ENCODE results near the gene KLHL33. TPM values are rescaled to one million over a fixed set of nuclear protein-coding genes. Genes with fewer than 3 reads are reported as not detected.

The KLHL33 gene
- total RNA-seq, 1 donor from 2014 or later, result 0.05 TPM

- Mint-ChIP-seq H3K4me1 (ENCODE audit: low read depth) (peaks cover 8% of the 10 kb centered on the region), H3K27me3 (no peaks in the 10 kb centered on the region), H3K36me3 (ENCODE audit: insufficient read depth) (peaks cover 35% of the 10 kb centered on the region), H3K9me3 (ENCODE audit: low read depth) (no peaks in the 10 kb centered on the region), H3K4me3 (ENCODE audit: low read depth) (no peak overlapping the region), H3K27ac (no peak overlapping the region)
- no peak for DNase-seq (ENCODE audit: low spot score, unreplicated experiment)
- TF ChIP-seq, protein P1, sequence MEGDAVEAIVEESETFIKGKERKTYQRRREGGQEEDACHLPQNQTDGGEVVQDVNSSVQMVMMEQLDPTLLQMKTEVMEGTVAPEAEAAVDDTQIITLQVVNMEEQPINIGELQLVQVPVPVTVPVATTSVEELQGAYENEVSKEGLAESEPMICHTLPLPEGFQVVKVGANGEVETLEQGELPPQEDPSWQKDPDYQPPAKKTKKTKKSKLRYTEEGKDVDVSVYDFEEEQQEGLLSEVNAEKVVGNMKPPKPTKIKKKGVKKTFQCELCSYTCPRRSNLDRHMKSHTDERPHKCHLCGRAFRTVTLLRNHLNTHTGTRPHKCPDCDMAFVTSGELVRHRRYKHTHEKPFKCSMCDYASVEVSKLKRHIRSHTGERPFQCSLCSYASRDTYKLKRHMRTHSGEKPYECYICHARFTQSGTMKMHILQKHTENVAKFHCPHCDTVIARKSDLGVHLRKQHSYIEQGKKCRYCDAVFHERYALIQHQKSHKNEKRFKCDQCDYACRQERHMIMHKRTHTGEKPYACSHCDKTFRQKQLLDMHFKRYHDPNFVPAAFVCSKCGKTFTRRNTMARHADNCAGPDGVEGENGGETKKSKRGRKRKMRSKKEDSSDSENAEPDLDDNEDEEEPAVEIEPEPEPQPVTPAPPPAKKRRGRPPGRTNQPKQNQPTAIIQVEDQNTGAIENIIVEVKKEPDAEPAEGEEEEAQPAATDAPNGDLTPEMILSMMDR (IDR thresholded peaks at IDR 0.05; ENCODE audit: unreplicated experiment), result no peak
Observed at GRCh38 chr14:20476776-20477175, 40.8 kb upstream of the KLHL33 start.

DNA sequence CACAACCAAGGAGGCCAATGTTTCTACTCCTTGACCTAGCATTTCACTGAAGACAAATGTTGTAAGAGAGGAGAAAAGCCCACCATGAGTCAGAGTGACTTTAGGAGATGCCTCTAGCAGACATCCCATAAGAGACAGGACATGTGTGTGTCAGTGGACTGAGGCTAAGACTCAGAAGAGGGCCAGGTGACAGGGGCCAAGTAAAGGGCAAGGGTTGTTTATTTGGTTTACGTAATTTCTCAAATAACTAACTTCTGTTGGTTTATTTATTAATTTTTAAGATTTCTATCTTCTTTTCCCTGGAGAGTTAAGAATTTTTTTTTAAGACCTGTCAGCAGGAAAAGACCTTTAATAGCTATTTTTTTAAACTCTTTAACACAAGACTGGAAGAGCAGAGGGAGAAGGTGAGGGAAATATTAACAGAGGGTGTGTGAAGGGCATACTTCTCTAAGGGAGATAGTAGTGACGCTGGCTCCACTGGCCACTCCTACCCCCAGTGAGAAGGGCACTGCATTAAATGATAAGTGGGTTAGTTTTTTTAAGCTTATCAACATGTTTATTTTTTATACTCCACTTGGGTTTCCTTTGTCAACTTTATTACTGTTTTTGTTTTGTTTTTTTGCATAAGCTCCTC lies 36.7 kb upstream of the KLHL33 start:
- DNase-seq (ENCODE audit: low spot score, unreplicated experiment), result no peak
- peak overlapping the region; percentile 20 for H3K4me3 Mint-ChIP-seq (ENCODE audit: low read depth)
- TF ChIP-seq, protein P1 (IDR thresholded peaks at IDR 0.05; ENCODE audit: unreplicated experiment), result no peak
- H3K27me3 Mint-ChIP-seq, result no peaks in the 10 kb centered on the region
- H3K36me3 Mint-ChIP-seq (ENCODE audit: insufficient read depth), result peaks cover 35% of the 10 kb centered on the region
- H3K4me1 Mint-ChIP-seq (ENCODE audit: low read depth), result peaks cover 22% of the 10 kb centered on the region
- H3K27ac Mint-ChIP-seq, result no peak overlapping the region
- no peaks in the 10 kb centered on the region for H3K9me3 Mint-ChIP-seq (ENCODE audit: low read depth)

DNA sequence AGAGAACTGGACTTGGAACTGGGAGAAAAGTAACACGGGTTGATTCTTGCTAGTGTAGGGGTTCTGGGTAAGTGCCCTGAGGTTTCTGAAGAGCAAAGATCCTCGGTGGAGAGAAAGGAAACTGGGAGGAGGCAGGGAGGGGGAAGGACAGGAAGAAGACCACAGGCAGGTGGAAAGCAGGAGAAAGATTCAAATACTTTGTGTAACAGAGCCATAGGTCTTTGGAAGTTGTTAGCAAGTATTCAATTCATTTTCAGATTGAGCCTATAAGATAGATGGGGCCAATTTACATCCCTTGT lies 34.6 kb upstream of the KLHL33 start:
- H3K27me3 Mint-ChIP-seq, result no peaks in the 10 kb centered on the region
- TF ChIP-seq, protein P1 (IDR thresholded peaks at IDR 0.05; ENCODE audit: unreplicated experiment), result no peak
- no peak for DNase-seq (ENCODE audit: low spot score, unreplicated experiment)
- H3K4me3 Mint-ChIP-seq (ENCODE audit: low read depth), result peak overlapping the region; percentile 94
- peak overlapping the region; percentile 95 for H3K27ac Mint-ChIP-seq
- H3K36me3 Mint-ChIP-seq (ENCODE audit: insufficient read depth), result peaks cover 19% of the 10 kb centered on the region
- H3K4me1 Mint-ChIP-seq (ENCODE audit: low read depth), result peaks cover 17% of the 10 kb centered on the region
- H3K9me3 Mint-ChIP-seq (ENCODE audit: low read depth), result no peaks in the 10 kb centered on the region

DNA sequence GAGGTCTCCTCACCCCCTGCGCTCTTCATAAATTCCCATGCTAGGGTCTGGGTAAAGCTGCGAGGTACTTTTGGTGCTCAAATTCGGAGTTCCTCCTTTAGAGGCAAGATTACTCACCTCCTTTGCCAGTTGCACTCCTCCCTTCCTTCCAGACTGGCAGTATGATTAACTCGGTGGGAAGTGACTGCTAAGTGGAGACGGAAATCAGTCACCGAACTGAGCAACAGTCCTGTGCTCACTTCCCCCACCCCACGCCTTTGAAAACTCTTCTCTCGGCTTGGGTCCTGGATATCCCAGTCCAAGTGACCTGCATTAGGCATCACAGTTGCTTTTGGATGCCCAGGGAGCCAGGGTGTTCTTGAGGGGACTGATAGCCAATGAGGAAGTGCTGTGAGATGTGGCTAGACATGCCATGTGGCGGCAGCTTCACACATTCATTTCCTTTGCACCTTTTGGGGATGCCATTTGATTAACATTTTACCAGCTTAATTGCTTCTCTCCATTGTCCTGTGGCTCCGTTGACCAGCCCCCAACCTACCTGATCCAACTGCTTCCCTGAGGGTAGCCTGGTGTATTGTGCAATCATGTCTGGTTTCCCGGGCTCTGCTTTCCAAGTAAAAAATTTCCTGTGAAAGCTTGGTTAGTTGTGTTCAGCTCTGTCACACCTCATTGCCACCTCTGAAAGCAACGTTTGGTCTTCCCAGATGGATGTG lies 34.1 kb upstream of the KLHL33 start:
- Mint-ChIP-seq H3K36me3 (ENCODE audit: insufficient read depth) (peaks cover 16% of the 10 kb centered on the region), H3K27ac (peak overlapping the region; percentile 95), H3K27me3 (no peaks in the 10 kb centered on the region), H3K4me1 (ENCODE audit: low read depth) (peaks cover 17% of the 10 kb centered on the region), H3K9me3 (ENCODE audit: low read depth) (no peaks in the 10 kb centered on the region), H3K4me3 (ENCODE audit: low read depth) (peak overlapping the region; percentile 94)
- DNase-seq (ENCODE audit: low spot score, unreplicated experiment), result no peak
- TF ChIP-seq, protein P1 (IDR thresholded peaks at IDR 0.05; ENCODE audit: unreplicated experiment), result no peak

GRCh38 chr14:20469242-20469889 lies 33.4 kb upstream of the KLHL33 start, which contains the start of gene PNP:
Gene PNP, plus strand, starts transcription at chr14:20469406. Its CDS starts 119 bp downstream, at chr14:20469525.
- H3K4me3 Mint-ChIP-seq (ENCODE audit: low read depth), result peak within 1 kb of the TSS; percentile 94
- H3K36me3 Mint-ChIP-seq (ENCODE audit: insufficient read depth), result peaks cover 9% of the 10 kb centered on the region
- TF ChIP-seq, protein P1 (IDR thresholded peaks at IDR 0.05; ENCODE audit: unreplicated experiment), result no peak
- H3K4me1 Mint-ChIP-seq (ENCODE audit: low read depth), result peaks cover 17% of the 10 kb centered on the region
- no peaks in the 10 kb centered on the region for H3K9me3 Mint-ChIP-seq (ENCODE audit: low read depth)
- DNase-seq (ENCODE audit: low spot score, unreplicated experiment), result peak; percentile 77
- peak within 1 kb of the TSS; percentile 95 for H3K27ac Mint-ChIP-seq
- H3K27me3 Mint-ChIP-seq, result no peaks in the 10 kb centered on the region
